ENCODE data around the gene TSC1. TPM values are rescaled to one million over a fixed set of nuclear protein-coding genes. Genes with fewer than 3 reads are reported as not detected.

TSC1 gene
- total and polyA plus RNA-seq, 10 of the 15 experiments (the other 5 are each of a cell fraction or from before 2014, with no cell fraction given): 4.0 to 48.0 (median 14.9) TPM

DNA sequence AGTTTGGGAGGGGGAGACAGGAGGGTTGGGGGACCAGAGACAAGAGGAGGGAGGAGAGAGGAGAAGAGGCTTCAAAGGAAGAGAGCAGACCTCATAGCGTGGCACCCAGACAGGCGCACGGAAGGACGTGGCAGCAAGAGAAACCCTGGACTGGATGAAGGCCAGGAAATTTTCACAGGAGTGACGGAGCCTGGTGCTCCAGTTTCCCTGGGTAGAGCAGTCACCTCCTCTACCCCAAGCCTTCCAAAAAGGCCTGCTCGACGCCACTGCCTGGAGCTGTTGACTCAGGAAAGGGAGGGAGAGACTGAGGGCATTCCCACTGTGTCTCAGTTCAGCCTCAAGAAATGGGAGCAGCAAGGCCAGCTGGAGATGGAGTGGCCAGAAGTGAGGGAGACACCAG, 85.7 kb downstream of the TSC1 start:
- no peaks in the 10 kb centered on the region for H3K9me3 ChIP-seq (replicated peaks; ENCODE audit: control insufficient read depth, insufficient read depth, low read length)
- H3K4me2 ChIP-seq (ENCODE audit: control insufficient read depth, insufficient read depth): no peak overlapping the region
- CTCF ChIA-PET: interaction anchor here (1.0 kb wide), 1 partner anchor 10 kb away, joined by 6 read pairs; no protein-coding TSS in a partner anchor
- no peak overlapping the region for H3K27ac ChIP-seq (ENCODE audit: control insufficient read depth, insufficient read depth)
- no peaks in the 10 kb centered on the region; a peak in 1 of 4 replicates for H3K27me3 ChIP-seq (replicated peaks in 1 of 2; ENCODE audit: control insufficient read depth in 2 of 2, insufficient read depth in 2 of 2, low read length in 1 of 2)
- intact Hi-C loops (cut with micrococcal nuclease; ENCODE audit: unreplicated experiment) (no loop called here), in situ Hi-C loops (cut with MboI) (no loop called here)
- H4K20me1 ChIP-seq (ENCODE audit: control insufficient read depth, insufficient read depth): no peaks in the 10 kb centered on the region
- no peak for ATAC-seq
- H3K36me3 ChIP-seq (ENCODE audit: control insufficient read depth in 2 of 2, insufficient read depth in 2 of 2, low read length in 1 of 2): no peaks in the 10 kb centered on the region
- 31% methylated on average over 7 of the region's 7 CpGs for WGBS (ENCODE audit: insufficient coverage, insufficient replicate concordance, low lambda C conversion rate, missing lambda C conversion rate)
- H3K4me3 ChIP-seq: no peak overlapping the region
- no peak for DNase-seq (ENCODE audit: low read depth, low spot score)
- H3K9ac ChIP-seq (ENCODE audit: control insufficient read depth, insufficient read depth, low read length): no peak overlapping the region
- H3K79me2 ChIP-seq (ENCODE audit: control insufficient read depth, insufficient read depth, low read length): no peaks in the 10 kb centered on the region
- H3K4me1 ChIP-seq (ENCODE audit: control insufficient read depth, insufficient read depth, low read length): no peaks in the 10 kb centered on the region
- BruUV-seq (replicated peaks): no TSS peak
- SMC1A ChIA-PET (ENCODE audit: uncharacterized antibody, unreplicated experiment): no interaction called here
- FAIRE-seq: no peak
- no peak overlapping the region for H2AFZ ChIP-seq (ENCODE audit: control insufficient read depth, low read depth, low read length)
- RAD21 ChIA-PET (ENCODE audit: unreplicated experiment): no interaction called here
- TF ChIP-seq BACH1 (IDR thresholded peaks at IDR 0.05; ENCODE audit: borderline replicate concordance) (no peak), NR2C2 (IDR thresholded peaks at IDR 0.05; ENCODE audit: borderline replicate concordance, control insufficient read depth, insufficient read length, low read depth) (no peak), SMAD5 (IDR thresholded peaks at IDR 0.05; ENCODE audit: low read depth) (no peak), POLR2AphosphoS5 (IDR thresholded peaks at IDR 0.05; ENCODE audit: low read length) (no peak), SMAD1 (IDR thresholded peaks at IDR 0.05; ENCODE audit: low read depth, partially characterized antibody) (no peak), KLF5 (IDR thresholded peaks at IDR 0.05; ENCODE audit: partially characterized antibody) (no peak), MEF2B (IDR thresholded peaks at IDR 0.05; ENCODE audit: partially characterized antibody, poor library complexity, severe bottlenecking) (no peak), BCL11A (IDR thresholded peaks at IDR 0.05; ENCODE audit: low read depth, low read length) (no peak), YY1 (IDR thresholded peaks at IDR 0.05; ENCODE audit: low read depth, low read length) (no peak), TBL1XR1 (IDR thresholded peaks at IDR 0.05; ENCODE audit: low read depth, low read length) (no peak)
- TF ChIP-seq, protein P1, sequence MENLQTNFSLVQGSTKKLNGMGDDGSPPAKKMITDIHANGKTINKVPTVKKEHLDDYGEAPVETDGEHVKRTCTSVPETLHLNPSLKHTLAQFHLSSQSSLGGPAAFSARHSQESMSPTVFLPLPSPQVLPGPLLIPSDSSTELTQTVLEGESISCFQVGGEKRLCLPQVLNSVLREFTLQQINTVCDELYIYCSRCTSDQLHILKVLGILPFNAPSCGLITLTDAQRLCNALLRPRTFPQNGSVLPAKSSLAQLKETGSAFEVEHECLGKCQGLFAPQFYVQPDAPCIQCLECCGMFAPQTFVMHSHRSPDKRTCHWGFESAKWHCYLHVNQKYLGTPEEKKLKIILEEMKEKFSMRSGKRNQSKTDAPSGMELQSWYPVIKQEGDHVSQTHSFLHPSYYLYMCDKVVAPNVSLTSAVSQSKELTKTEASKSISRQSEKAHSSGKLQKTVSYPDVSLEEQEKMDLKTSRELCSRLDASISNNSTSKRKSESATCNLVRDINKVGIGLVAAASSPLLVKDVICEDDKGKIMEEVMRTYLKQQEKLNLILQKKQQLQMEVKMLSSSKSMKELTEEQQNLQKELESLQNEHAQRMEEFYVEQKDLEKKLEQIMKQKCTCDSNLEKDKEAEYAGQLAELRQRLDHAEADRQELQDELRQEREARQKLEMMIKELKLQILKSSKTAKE (IDR thresholded peaks at IDR 0.05; ENCODE audit: low read depth, poor library complexity, severe bottlenecking): no peak
- TF ChIP-seq, protein P2, sequence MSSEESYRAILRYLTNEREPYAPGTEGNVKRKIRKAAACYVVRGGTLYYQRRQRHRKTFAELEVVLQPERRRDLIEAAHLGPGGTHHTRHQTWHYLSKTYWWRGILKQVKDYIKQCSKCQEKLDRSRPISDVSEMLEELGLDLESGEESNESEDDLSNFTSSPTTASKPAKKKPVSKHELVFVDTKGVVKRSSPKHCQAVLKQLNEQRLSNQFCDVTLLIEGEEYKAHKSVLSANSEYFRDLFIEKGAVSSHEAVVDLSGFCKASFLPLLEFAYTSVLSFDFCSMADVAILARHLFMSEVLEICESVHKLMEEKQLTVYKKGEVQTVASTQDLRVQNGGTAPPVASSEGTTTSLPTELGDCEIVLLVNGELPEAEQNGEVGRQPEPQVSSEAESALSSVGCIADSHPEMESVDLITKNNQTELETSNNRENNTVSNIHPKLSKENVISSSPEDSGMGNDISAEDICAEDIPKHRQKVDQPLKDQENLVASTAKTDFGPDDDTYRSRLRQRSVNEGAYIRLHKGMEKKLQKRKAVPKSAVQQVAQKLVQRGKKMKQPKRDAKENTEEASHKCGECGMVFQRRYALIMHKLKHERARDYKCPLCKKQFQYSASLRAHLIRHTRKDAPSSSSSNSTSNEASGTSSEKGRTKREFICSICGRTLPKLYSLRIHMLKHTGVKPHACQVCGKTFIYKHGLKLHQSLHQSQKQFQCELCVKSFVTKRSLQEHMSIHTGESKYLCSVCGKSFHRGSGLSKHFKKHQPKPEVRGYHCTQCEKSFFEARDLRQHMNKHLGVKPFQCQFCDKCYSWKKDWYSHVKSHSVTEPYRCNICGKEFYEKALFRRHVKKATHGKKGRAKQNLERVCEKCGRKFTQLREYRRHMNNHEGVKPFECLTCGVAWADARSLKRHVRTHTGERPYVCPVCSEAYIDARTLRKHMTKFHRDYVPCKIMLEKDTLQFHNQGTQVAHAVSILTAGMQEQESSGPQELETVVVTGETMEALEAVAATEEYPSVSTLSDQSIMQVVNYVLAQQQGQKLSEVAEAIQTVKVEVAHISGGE (CRISPR knock-in tag; IDR thresholded peaks at IDR 0.05): no peak
- TF ChIP-seq, protein P3, sequence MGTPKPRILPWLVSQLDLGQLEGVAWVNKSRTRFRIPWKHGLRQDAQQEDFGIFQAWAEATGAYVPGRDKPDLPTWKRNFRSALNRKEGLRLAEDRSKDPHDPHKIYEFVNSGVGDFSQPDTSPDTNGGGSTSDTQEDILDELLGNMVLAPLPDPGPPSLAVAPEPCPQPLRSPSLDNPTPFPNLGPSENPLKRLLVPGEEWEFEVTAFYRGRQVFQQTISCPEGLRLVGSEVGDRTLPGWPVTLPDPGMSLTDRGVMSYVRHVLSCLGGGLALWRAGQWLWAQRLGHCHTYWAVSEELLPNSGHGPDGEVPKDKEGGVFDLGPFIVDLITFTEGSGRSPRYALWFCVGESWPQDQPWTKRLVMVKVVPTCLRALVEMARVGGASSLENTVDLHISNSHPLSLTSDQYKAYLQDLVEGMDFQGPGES (IDR thresholded peaks at IDR 0.05): no peak
- TF ChIP-seq, protein P4, sequence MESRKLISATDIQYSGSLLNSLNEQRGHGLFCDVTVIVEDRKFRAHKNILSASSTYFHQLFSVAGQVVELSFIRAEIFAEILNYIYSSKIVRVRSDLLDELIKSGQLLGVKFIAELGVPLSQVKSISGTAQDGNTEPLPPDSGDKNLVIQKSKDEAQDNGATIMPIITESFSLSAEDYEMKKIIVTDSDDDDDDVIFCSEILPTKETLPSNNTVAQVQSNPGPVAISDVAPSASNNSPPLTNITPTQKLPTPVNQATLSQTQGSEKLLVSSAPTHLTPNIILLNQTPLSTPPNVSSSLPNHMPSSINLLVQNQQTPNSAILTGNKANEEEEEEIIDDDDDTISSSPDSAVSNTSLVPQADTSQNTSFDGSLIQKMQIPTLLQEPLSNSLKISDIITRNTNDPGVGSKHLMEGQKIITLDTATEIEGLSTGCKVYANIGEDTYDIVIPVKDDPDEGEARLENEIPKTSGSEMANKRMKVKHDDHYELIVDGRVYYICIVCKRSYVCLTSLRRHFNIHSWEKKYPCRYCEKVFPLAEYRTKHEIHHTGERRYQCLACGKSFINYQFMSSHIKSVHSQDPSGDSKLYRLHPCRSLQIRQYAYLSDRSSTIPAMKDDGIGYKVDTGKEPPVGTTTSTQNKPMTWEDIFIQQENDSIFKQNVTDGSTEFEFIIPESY (IDR thresholded peaks at IDR 0.05): no peak
- TF ChIP-seq, protein P5, sequence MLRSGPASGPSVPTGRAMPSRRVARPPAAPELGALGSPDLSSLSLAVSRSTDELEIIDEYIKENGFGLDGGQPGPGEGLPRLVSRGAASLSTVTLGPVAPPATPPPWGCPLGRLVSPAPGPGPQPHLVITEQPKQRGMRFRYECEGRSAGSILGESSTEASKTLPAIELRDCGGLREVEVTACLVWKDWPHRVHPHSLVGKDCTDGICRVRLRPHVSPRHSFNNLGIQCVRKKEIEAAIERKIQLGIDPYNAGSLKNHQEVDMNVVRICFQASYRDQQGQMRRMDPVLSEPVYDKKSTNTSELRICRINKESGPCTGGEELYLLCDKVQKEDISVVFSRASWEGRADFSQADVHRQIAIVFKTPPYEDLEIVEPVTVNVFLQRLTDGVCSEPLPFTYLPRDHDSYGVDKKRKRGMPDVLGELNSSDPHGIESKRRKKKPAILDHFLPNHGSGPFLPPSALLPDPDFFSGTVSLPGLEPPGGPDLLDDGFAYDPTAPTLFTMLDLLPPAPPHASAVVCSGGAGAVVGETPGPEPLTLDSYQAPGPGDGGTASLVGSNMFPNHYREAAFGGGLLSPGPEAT (IDR thresholded peaks at IDR 0.05; ENCODE audit: low read depth): no peak
- POLR2A ChIA-PET: no interaction called here
